H1 (cell line): ENCODE results near the gene KDSR. TPM values are rescaled to one million over a fixed set of nuclear protein-coding genes. Genes with fewer than 3 reads are reported as not detected.
A peak's percentile ranks its signal among the peaks of the same experiment; 100 is the strongest.

ENCODE experiments used
- CTCF ChIA-PET: fragments of 300-600 bp; sonication (Branson Sonifier 250); formaldehyde crosslinking; loops from one replicate; lab custom pipeline; 2021; ENCODE audit not compliant: partially characterized antibody; lab: Charles Lee
- POLR2A ChIA-PET: fragments of 300-600 bp; sonication (Branson Sonifier 250); formaldehyde crosslinking; loops from one replicate; lab custom pipeline; 2021; ENCODE audit warnings: inconsistent platforms; ENCODE audit not compliant: partially characterized antibody; lab: Charles Lee
- DNase-seq, 2 experiments: peaks; one replicate each; pipeline versions ENCODE4 v3.0.0 to v3.0.0-alpha.2; 2010 to 2022; ENCODE audit warnings: low spot score in 2 of 2, low read depth in 1 of 2, mixed read lengths in 1 of 2
- FAIRE-seq: peaks from 2 replicates; lab custom pipeline; 2011; peaks lifted over from hg19 to GRCh38; lab: Jason Lieb, UNC
- H2AFZ ChIP-seq: 2 replicates; pipeline ENCODE4 v1.8.1; 2012; ENCODE audit warnings: low read length, inconsistent platforms
- H2AK5ac ChIP-seq: 2 replicates; pipeline ENCODE4 v1.6.1; 2013; ENCODE audit warnings: low read depth, low read length
- H2BK120ac ChIP-seq: replicated peaks from 2 replicates; pipeline ENCODE3; 2013; ENCODE audit warnings: low read depth, low read length, inconsistent platforms
- H2BK12ac ChIP-seq: 2 replicates; pipeline ENCODE4 v1.6.1; 2013; ENCODE audit warnings: low read depth, low read length
- H2BK15ac ChIP-seq: 2 replicates; pipeline ENCODE4 v1.6.1; 2013; ENCODE audit warnings: low read length
- H2BK20ac ChIP-seq: 2 replicates; pipeline ENCODE4 v1.6.1; 2013; ENCODE audit warnings: low read length
- H2BK5ac ChIP-seq: 2 replicates; pipeline ENCODE4 v1.6.1; 2013; ENCODE audit warnings: low read depth, low read length
- H3K14ac ChIP-seq: 2 replicates; pipeline ENCODE4 v1.6.1; 2013; ENCODE audit warnings: inconsistent platforms; ENCODE audit not compliant: insufficient read length
- H3K18ac ChIP-seq: 2 replicates; pipeline ENCODE4 v1.6.1; 2013; ENCODE audit warnings: low read length; ENCODE audit errors: extremely low read depth
- H3K23ac ChIP-seq: 2 replicates; pipeline ENCODE4 v1.6.1; 2013; ENCODE audit warnings: inconsistent platforms; ENCODE audit not compliant: insufficient read length
- H3K23me2 ChIP-seq: 2 replicates; pipeline ENCODE4 v1.6.1; 2013; ENCODE audit warnings: low read depth, low read length
- H3K27ac ChIP-seq: 2 replicates; pipeline ENCODE4 v1.6.1; 2011; ENCODE audit warnings: low read depth, low read length, inconsistent platforms
- H3K27me3 ChIP-seq, 4 experiments: replicated peaks in 1 of 4; 1 replicate in 1 of 4; 2 replicates in 3 of 4; pipeline versions ENCODE4 v1.6.1 to v1.8.1; 2011 to 2013; ENCODE audit warnings: low read length in 3 of 4, mild to moderate bottlenecking in 3 of 4, inconsistent platforms in 2 of 4, mixed read lengths in 2 of 4, moderate library complexity in 1 of 4; ENCODE audit not compliant: control insufficient read depth in 3 of 4, insufficient read depth in 3 of 4; ENCODE audit errors: extremely low read depth in 1 of 4
- H3K36me3 ChIP-seq, 4 experiments: 2 replicates each; pipeline versions ENCODE4 v1.6.1 to v1.8.1; 2011 to 2013; ENCODE audit warnings: mild to moderate bottlenecking in 4 of 4, low read length in 3 of 4, moderate library complexity in 2 of 4, control low read depth in 1 of 4, inconsistent platforms in 1 of 4; ENCODE audit not compliant: insufficient read depth in 4 of 4, control insufficient read depth in 2 of 4
- H3K4ac ChIP-seq: replicated peaks from 2 replicates; pipeline ENCODE3; 2013; ENCODE audit warnings: low read length, low read depth, mixed read lengths, inconsistent platforms; ENCODE audit not compliant: insufficient read length
- H3K4me1 ChIP-seq, 4 experiments: replicated peaks in 1 of 4; 1 replicate in 1 of 4; 2 replicates in 3 of 4; pipeline versions ENCODE4 v1.6.1 to v1.8.1; 2011 to 2013; ENCODE audit warnings: low read length in 3 of 4, inconsistent platforms in 2 of 4, mixed read lengths in 1 of 4; ENCODE audit not compliant: insufficient read depth in 4 of 4, control insufficient read depth in 3 of 4
- H3K4me2 ChIP-seq, 2 experiments: 2 replicates each; pipeline versions ENCODE4 v1.6.1 to v1.8.1; 2011 to 2013; ENCODE audit warnings: low read depth in 2 of 2, low read length in 2 of 2, control low read depth in 1 of 2, inconsistent platforms in 1 of 2, mild to moderate bottlenecking in 1 of 2; ENCODE audit not compliant: insufficient read depth in 1 of 2
- H3K4me3 ChIP-seq, 4 experiments: fragments of 200-600, 300-600 bp in 1 of 4; sonication (generic), shearing (Covaris generic), sonication (Bioruptor Twin) in 1 of 4; 2 replicates each; pipeline versions ENCODE4 v1.5.1 to v1.8.1; 2011 to 2016; ENCODE audit warnings: low read length in 4 of 4, low read depth in 3 of 4, control low read depth in 2 of 4, inconsistent platforms in 2 of 4, mild to moderate bottlenecking in 2 of 4, mixed read lengths in 1 of 4, moderate library complexity in 1 of 4; ENCODE audit not compliant: insufficient read depth in 2 of 4; ENCODE audit errors: extremely low read depth in 1 of 4
- H3K56ac ChIP-seq: replicated peaks from 2 replicates; pipeline ENCODE3; 2013; ENCODE audit warnings: low read depth, mild to moderate bottlenecking, mixed read lengths, low read length, inconsistent platforms; ENCODE audit not compliant: insufficient read length
- H3K79me1 ChIP-seq: 2 replicates; pipeline ENCODE4 v1.6.1; 2013; ENCODE audit warnings: low read depth, low read length, control low read depth
- H3K79me2 ChIP-seq, 2 experiments: 2 replicates each; pipeline versions ENCODE4 v1.6.1 to v1.8.1; 2012 to 2013; ENCODE audit warnings: low read length in 2 of 2, mild to moderate bottlenecking in 2 of 2, inconsistent platforms in 1 of 2; ENCODE audit not compliant: insufficient read depth in 2 of 2, control insufficient read depth in 1 of 2
- H3K9ac ChIP-seq, 4 experiments: replicated peaks in 1 of 4; 1 replicate in 1 of 4; 2 replicates in 3 of 4; pipeline versions ENCODE4 v1.6.1 to v1.8.1; 2011 to 2013; ENCODE audit warnings: low read depth in 3 of 4, low read length in 3 of 4, control low read depth in 2 of 4, mild to moderate bottlenecking in 2 of 4, moderate library complexity in 2 of 4, inconsistent platforms in 1 of 4; ENCODE audit errors: extremely low read depth in 1 of 4
- H3K9me3 ChIP-seq, 2 experiments: 2 replicates each; pipeline versions ENCODE4 v1.6.1 to v1.8.1; 2012 to 2013; ENCODE audit warnings: mild to moderate bottlenecking in 2 of 2, moderate library complexity in 2 of 2, control low read depth in 1 of 2, inconsistent platforms in 1 of 2, low read depth in 1 of 2, low read length in 1 of 2, mixed read lengths in 1 of 2; ENCODE audit not compliant: insufficient read depth in 2 of 2
- H4K20me1 ChIP-seq, 2 experiments: replicated peaks in 1 of 2; 2 replicates each; pipeline versions ENCODE3 to v1.8.1; 2011 to 2013; ENCODE audit warnings: inconsistent platforms in 2 of 2, low read length in 2 of 2, mild to moderate bottlenecking in 1 of 2; ENCODE audit not compliant: insufficient read depth in 2 of 2, control insufficient read depth in 1 of 2
- H4K5ac ChIP-seq: 2 replicates; pipeline ENCODE4 v1.6.1; 2013; ENCODE audit warnings: low read length, low read depth, mixed read lengths, inconsistent platforms; ENCODE audit not compliant: insufficient read length
- H4K8ac ChIP-seq: 2 replicates; pipeline ENCODE4 v1.8.0; 2013; ENCODE audit warnings: mild to moderate bottlenecking, moderate library complexity, low read length, inconsistent platforms; ENCODE audit not compliant: insufficient read depth; ENCODE audit errors: extremely low read depth
- H4K91ac ChIP-seq: replicated peaks from 2 replicates; pipeline ENCODE3; 2013; ENCODE audit warnings: low read length, mixed read lengths, inconsistent platforms; ENCODE audit not compliant: insufficient read length
- ATF3 ChIP-seq: IDR thresholded peaks from 2 replicates; pipeline ENCODE4 v1.6.1; 2011; ENCODE audit warnings: low read depth, mild to moderate bottlenecking, low read length; ENCODE audit not compliant: insufficient read depth
- CREB1 ChIP-seq: IDR thresholded peaks from 2 replicates; pipeline ENCODE4 v1.6.1; 2012; ENCODE audit warnings: inconsistent platforms
- GABPA ChIP-seq: IDR thresholded peaks from 2 replicates; pipeline ENCODE4 v1.6.1; 2011; ENCODE audit warnings: mild to moderate bottlenecking, low read length, moderate library complexity, borderline replicate concordance; ENCODE audit not compliant: insufficient read depth
- GTF2F1 ChIP-seq: IDR thresholded peaks from 2 replicates; pipeline ENCODE4 v1.6.1; 2012; ENCODE audit warnings: low read depth, low read length, improper control_type of control experiment, borderline replicate concordance
- JUN ChIP-seq: IDR thresholded peaks from 2 replicates; pipeline ENCODE4 v1.6.1; 2011; ENCODE audit warnings: low read depth, mild to moderate bottlenecking, improper control_type of control experiment, low read length
- POU5F1 ChIP-seq: IDR thresholded peaks from 2 replicates; pipeline ENCODE4 v1.6.1; 2011; ENCODE audit warnings: low read depth, mild to moderate bottlenecking, low read length, moderate library complexity
- RAD21 ChIP-seq, 2 experiments: IDR thresholded peaks in 1 of 2; conservative IDR thresholded peaks in 1 of 2; 2 replicates each; pipeline ENCODE4 v1.6.1; 2011; ENCODE audit warnings: low read depth in 2 of 2, low read length in 2 of 2, improper control_type of control experiment in 1 of 2, inconsistent platforms in 1 of 2, mild to moderate bottlenecking in 1 of 2, moderate library complexity in 1 of 2
- TEAD4 ChIP-seq: IDR thresholded peaks from 2 replicates; pipeline ENCODE4 v1.6.1; 2012; ENCODE audit warnings: low read depth, low read length, inconsistent platforms, mixed read lengths
- WGBS, 2 experiments: shearing (Covaris generic) in 1 of 2; methylation state at CpG; one replicate each; pipeline versions ENCODE4 v1.1.6 to v1.1.7; 2013 to 2015; ENCODE audit warnings: low lambda C conversion rate in 2 of 2, mixed read lengths in 2 of 2, inconsistent platforms in 1 of 2, low coverage in 1 of 2, missing lambda C conversion rate in 1 of 2; ENCODE audit not compliant: insufficient replicate concordance in 2 of 2, insufficient coverage in 1 of 2, insufficient read length in 1 of 2; ENCODE audit errors: extremely low coverage in 1 of 2, missing lambda C conversion rate in 1 of 2; 5-methylcytosine and 5-hydroxymethylcytosine counted together
- polyA plus RNA-seq, 7 experiments: library from polyadenylated mRNA; depleted of rRNA in 3 of 7; stranded (reverse) in 5 of 7; unstranded in 2 of 7; fragments of >200 nt in 5 of 7; fragments of 200-250 nt in 2 of 7; gene quantifications; 1 replicate in 5 of 7; 2 replicates in 1 of 7; 4 replicates in 1 of 7; pipeline versions ENCODE4 v1.2.1 to v1.2.3, GENCODE V29; 2011 to 2013; ENCODE audit warnings: missing spikeins in 2 of 7, mixed read lengths in 2 of 7
- total RNA-seq: library from RNA; stranded (reverse); fragmentation: NEBNext Ultra II Directional; extraction: Animal tissue kit (Norgen Biotek cat#: 25700); gene quantifications from 2 replicates; pipeline ENCODE4 v1.2.1, GENCODE V29; 2021

Gene KDSR
- total and polyA plus RNA-seq, 2 of the 8 experiments (the other 6 are each of a cell fraction or from before 2014, with no cell fraction given) = 12.4 to 50.5 TPM

GRCh38 chr18:63317982-63318888 is 48.8 kb downstream of the KDSR start:
- 0 out of 2 replicates have a peak overlapping the region, but pooled peaks have one; percentile 37 for H2AFZ ChIP-seq
- H2BK15ac ChIP-seq = no peak overlapping the region
- H3K14ac ChIP-seq = no peak overlapping the region
- DNase-seq = peak in 1 of 2 experiments; percentile 88
- H3K4me2 ChIP-seq = peak overlapping the region; percentile 83 to 87
- no peak overlapping the region for H3K27ac ChIP-seq
- no peak overlapping the region for H2BK12ac ChIP-seq
- no peak overlapping the region for H3K18ac ChIP-seq
- ChIA-PET POLR2A (interaction anchor here (0.7 kb wide), 1 partner anchor 1721 kb away, joined by 3 read pairs; no protein-coding TSS in a partner anchor), CTCF (interaction anchor here (0.6 to 3.5 kb wide), 40 partner anchors 8 to 714 kb away, joined by 3 to 46 read pairs (median 4); no protein-coding TSS in a partner anchor)
- H3K79me1 ChIP-seq = no peaks in the 10 kb centered on the region
- H3K23me2 ChIP-seq = peaks cover 9% of the 10 kb centered on the region; the same call in 1 of the 2 replicates
- 7% methylated on average over 60 of the region's 66 CpGs; no CpG with 5 or more reads in 1 of the 2 experiments for WGBS, 2 experiments
- H2BK120ac ChIP-seq = no peak overlapping the region
- H3K79me2 ChIP-seq = no peaks in the 10 kb centered on the region; a peak in 1 of 4 replicates
- H2AK5ac ChIP-seq = no peak overlapping the region
- no peaks in the 10 kb centered on the region for H3K9me3 ChIP-seq
- H2BK20ac ChIP-seq = no peak overlapping the region
- peaks cover 0 to 37% (median 22%) of the 10 kb centered on the region in 4 experiments; a peak in 6 of 7 replicates for H3K27me3 ChIP-seq
- peaks cover 4 to 10% (median 8%) of the 10 kb centered on the region in 4 experiments; a peak in 4 of 7 replicates for H3K4me1 ChIP-seq
- H4K5ac ChIP-seq = no peak overlapping the region
- no peak overlapping the region for H3K4ac ChIP-seq
- no peak overlapping the region for H3K56ac ChIP-seq
- H4K91ac ChIP-seq = no peak overlapping the region
- no peak for FAIRE-seq
- no peak overlapping the region for H2BK5ac ChIP-seq
- H3K23ac ChIP-seq = no peak overlapping the region
- peak overlapping the region; percentile 39 to 77 (median 44); a peak in 7 of 8 replicates for H3K4me3 ChIP-seq
- no peak overlapping the region for H3K9ac ChIP-seq
- no peaks in the 10 kb centered on the region for H3K36me3 ChIP-seq
- H4K20me1 ChIP-seq = peaks cover 0 to 3% of the 10 kb centered on the region in 2 experiments
- no peak overlapping the region; the same call in 1 of the 2 replicates for H4K8ac ChIP-seq
- TF ChIP-seq TEAD4 (no peak), GTF2F1 (no peak), ATF3 (peak; percentile 3; the same call in 1 of the 2 replicates), RAD21 (IDR thresholded peaks at IDR 0.05 in 1 of 2, conservative IDR thresholded peaks at IDR 0.05 in 1 of 2; ENCODE audit: low read depth in 2 of 2, low read length in 2 of 2) (peak; percentile 84 to 86), POU5F1 (no peak), GABPA (0 out of 2 replicates have a peak, but pooled peaks have one; percentile 14), CREB1 (peak; percentile 75; the same call in 1 of the 2 replicates), JUN (no peak)
